Astrocyte of the spinal cord (primary cell): ENCODE measurements around the gene RABGAP1L.

Experiments
- DNase-seq: peaks from one replicate; pipeline ENCODE4 v3.0.0; 2011; ENCODE audit warnings: low read depth, low spot score
- H3K4me3 ChIP-seq: 2 replicates; pipeline ENCODE4 v1.5.1; 2011; ENCODE audit warnings: low read depth, mild to moderate bottlenecking, low read length, moderate library complexity
- CTCF ChIP-seq: IDR thresholded peaks from 2 replicates; pipeline ENCODE4 v1.5.1; 2012; ENCODE audit warnings: low read depth, mild to moderate bottlenecking, low read length, inconsistent platforms
- in situ Hi-C: cut with HindIII; loops from 2 replicates; pipeline ENCODE4 v1.10.0; 2017; ENCODE audit warnings: low sequenced_read_pairs

The RABGAP1L gene

GRCh38 chr1:174902531-174903099, 743.3 kb downstream of the RABGAP1L start:
- in situ Hi-C loops: no loop called here
- no peak for DNase-seq
- TF ChIP-seq CTCF: no peak
- no peak overlapping the region for H3K4me3 ChIP-seq

- no peak for DNase-seq
- no peak overlapping the region for H3K4me3 ChIP-seq
- in situ Hi-C loops: no loop called here
- no peak for TF ChIP-seq CTCF
These were observed 752.3 kb downstream of the RABGAP1L start for GRCh38 chr1:174911606-174912005.

- TF ChIP-seq CTCF: no peak
- in situ Hi-C loops: no loop called here
- DNase-seq: no peak
- no peak overlapping the region for H3K4me3 ChIP-seq
These were observed 752.9 kb downstream of the RABGAP1L start for GRCh38 chr1:174912264-174912663.

GRCh38 chr1:174913225-174913903, 754.0 kb downstream of the RABGAP1L start:
- TF ChIP-seq CTCF: no peak
- H3K4me3 ChIP-seq: no peak overlapping the region
- DNase-seq: no peak
- in situ Hi-C loops: no loop called here

GRCh38 chr1:174914991-174915390, 755.7 kb downstream of the RABGAP1L start:
- no peak for DNase-seq
- H3K4me3 ChIP-seq: no peak overlapping the region
- in situ Hi-C loops: no loop called here
- TF ChIP-seq CTCF: no peak

GRCh38 chr1:174916846-174917245, 757.5 kb downstream of the RABGAP1L start:
- H3K4me3 ChIP-seq: no peak overlapping the region
- no peak for TF ChIP-seq CTCF
- in situ Hi-C loops: no loop called here

More at GRCh38 chr1:174916846-174917245, 757.5 kb downstream of the RABGAP1L start:
- DNase-seq: no peak
